HepG2 (cell line): Measurements from ENCODE around the gene GGACT. TPM values are rescaled to one million over a fixed set of nuclear protein-coding genes. Genes with fewer than 3 reads are reported as not detected.
A peak's percentile ranks its signal among the peaks of the same experiment; 100 is the strongest.

Experiments
- ATAC-seq: fragments of 200-7000 bp; cut with Tn5 transposase; 3 replicates; pipeline ENCODE4 v1.9.1; 2020; ENCODE audit warnings: mild to moderate bottlenecking, moderate library complexity
- BruUV-seq: library from RNA; stranded (reverse); fragments of 400-500 nt; replicated peaks from 2 replicates; lab custom pipeline; 2021; lab: Mats Ljungman, UMichigan
- CTCF ChIA-PET: fragments of 300-600 bp; formaldehyde crosslinking; extraction: SDS; loops from one replicate; lab custom pipeline; 2021; ENCODE audit warnings: low total read pairs, inconsistent platforms, low intra/inter-chr PET ratio; lab: Yijun Ruan, JAX
- POLR2A ChIA-PET: fragments of 350-600 bp; sonication (Branson Sonifier 250); formaldehyde crosslinking; loops from one replicate; lab custom pipeline; 2020; ENCODE audit warnings: antibody characterized with exemption, inconsistent platforms; lab: Yijun Ruan, JAX
- DNase-seq: peaks from one replicate; pipeline ENCODE4 v3.0.0-alpha.2; 2015; ENCODE audit warnings: low spot score
- FAIRE-seq: peaks from 3 replicates; lab custom pipeline; 2011; peaks lifted over from hg19 to GRCh38; lab: Jason Lieb, UNC
- H2AFZ ChIP-seq: one replicate; pipeline ENCODE4 v1.6.1; 2011; ENCODE audit warnings: low read length, inconsistent platforms
- H3K27ac ChIP-seq: fragments of 300-600 bp; 3 replicates; pipeline ENCODE4 v1.8.0; 2011; ENCODE audit warnings: mixed run types, mild to moderate bottlenecking, mixed read lengths, low read length, inconsistent platforms; ENCODE audit not compliant: insufficient read depth; ENCODE audit errors: extremely low read length
- H3K27me3 ChIP-seq, 2 experiments: fragments of 200-600 bp in 1 of 2; 2 replicates in 1 of 2; 3 replicates in 1 of 2; pipeline versions ENCODE4 v1.6.0 to v1.8.0; 2011; ENCODE audit warnings: low read length in 2 of 2, mild to moderate bottlenecking in 2 of 2, moderate library complexity in 2 of 2, inconsistent platforms in 1 of 2; ENCODE audit not compliant: insufficient read depth in 2 of 2, control insufficient read depth in 1 of 2
- H3K36me3 ChIP-seq, 2 experiments: fragments of 200-600 bp in 1 of 2; replicated peaks in 1 of 2; 2 replicates in 1 of 2; 3 replicates in 1 of 2; pipeline versions ENCODE4 v1.5.1 to v1.8.0; 2011; ENCODE audit warnings: low read length in 2 of 2, inconsistent platforms in 1 of 2; ENCODE audit not compliant: insufficient read depth in 2 of 2, control insufficient read depth in 1 of 2
- H3K4me1 ChIP-seq: 2 replicates; pipeline ENCODE4 v1.5.1; 2012; ENCODE audit warnings: low read length, inconsistent platforms; ENCODE audit not compliant: insufficient read depth
- H3K4me2 ChIP-seq: 2 replicates; pipeline ENCODE4 v1.6.0; 2011; ENCODE audit warnings: low read depth, low read length, inconsistent platforms
- H3K4me3 ChIP-seq, 3 experiments: fragments of 200-600 bp in 1 of 3; sonication (generic), shearing (Covaris generic) in 1 of 3; replicated peaks in 1 of 3; 2 replicates each; pipeline ENCODE4 v1.5.1; 2011 to 2016; ENCODE audit warnings: low read length in 3 of 3, inconsistent platforms in 2 of 3, low read depth in 2 of 3, mild to moderate bottlenecking in 2 of 3, control low read depth in 1 of 3, mixed read lengths in 1 of 3; ENCODE audit not compliant: insufficient read depth in 1 of 3
- H3K79me2 ChIP-seq: one replicate; pipeline ENCODE4 v1.6.1; 2011; ENCODE audit warnings: low read length, inconsistent platforms; ENCODE audit not compliant: insufficient read depth
- H3K9ac ChIP-seq: 2 replicates; pipeline ENCODE4 v1.6.0; 2011; ENCODE audit warnings: mild to moderate bottlenecking, low read depth, low read length, inconsistent platforms; ENCODE audit not compliant: insufficient read depth
- H3K9me3 ChIP-seq: 2 replicates; pipeline ENCODE4 v1.5.1; 2012; ENCODE audit warnings: mild to moderate bottlenecking, low read length
- H4K20me1 ChIP-seq: 2 replicates; pipeline ENCODE4 v1.6.0; 2011; ENCODE audit warnings: inconsistent platforms, mild to moderate bottlenecking, low read length, moderate library complexity; ENCODE audit not compliant: insufficient read depth
- AGO2 ChIP-seq: fragments of 200-400 bp; formaldehyde crosslinking; optimal IDR thresholded peaks from 2 replicates; pipeline ENCODE3; 2017; ENCODE audit warnings: mild to moderate bottlenecking, low read depth, low read length, moderate library complexity
- ARHGAP35 ChIP-seq: sonication (generic); formaldehyde crosslinking; IDR thresholded peaks from 2 replicates; pipeline ENCODE4 v1.9.0; 2022; ENCODE audit warnings: mild to moderate bottlenecking, inconsistent platforms, moderate library complexity, missing genetic modification reagents, borderline replicate concordance
- KAT8 ChIP-seq: IDR thresholded peaks from 2 replicates; pipeline ENCODE4 v1.6.1; 2016; ENCODE audit warnings: missing genetic modification reagents, missing compliant biosample characterization
- MAF1 ChIP-seq: sonication (generic); formaldehyde crosslinking; IDR thresholded peaks from 2 replicates; pipeline ENCODE4 v1.5.0; 2020; ENCODE audit warnings: missing genetic modification reagents, borderline replicate concordance
- ZBTB33 ChIP-seq: sonication (generic); formaldehyde crosslinking; IDR thresholded peaks from 2 replicates; pipeline ENCODE4 v1.4.0; 2020; ENCODE audit warnings: missing genetic modification reagents
- ZNF101 ChIP-seq: sonication (generic); formaldehyde crosslinking; IDR thresholded peaks from 2 replicates; pipeline ENCODE4 v1.4.0; 2020; ENCODE audit warnings: mild to moderate bottlenecking, low read depth, missing genetic modification reagents, borderline replicate concordance
- ZNF768 ChIP-seq: sonication (generic); formaldehyde crosslinking; IDR thresholded peaks from 2 replicates; pipeline ENCODE4 v1.4.0; 2020; ENCODE audit warnings: missing genetic modification reagents
- ZNF784 ChIP-seq: sonication (generic); formaldehyde crosslinking; IDR thresholded peaks from 2 replicates; pipeline ENCODE4 v1.5.1; 2020; ENCODE audit warnings: missing genetic modification reagents, mild to moderate bottlenecking, borderline replicate concordance
- WGBS: methylation state at CpG from one replicate; pipeline ENCODE4 v1.1.6; 2017; ENCODE audit warnings: low lambda C conversion rate; 5-methylcytosine and 5-hydroxymethylcytosine counted together
- in situ Hi-C: cut with HindIII; loops from 2 replicates; pipeline ENCODE4 v1.10.0; 2017; ENCODE audit warnings: low pct_unique_long_range_greater_than_20kb; ENCODE audit not compliant: extremely low pct_ligation_motif_present
- intact Hi-C: fragments of 100-400 bp; cut with micrococcal nuclease; formaldehyde crosslinking; loops from one replicate; pipeline ENCODE4 v1.10.0; 2022; ENCODE audit not compliant: unreplicated experiment
- polyA plus RNA-seq, 8 experiments: library from polyadenylated mRNA; depleted of rRNA in 3 of 8; stranded (reverse) in 7 of 8; unstranded in 1 of 8; fragments of >200 nt; fragmentation: Illumina TruSeq in 4 of 8; extraction: Trizol in 4 of 8; gene quantifications; 2 replicates each; pipeline versions ENCODE4 v1.2.1 to v1.2.3, GENCODE V29; 2011 to 2016; ENCODE audit warnings: low read depth in 4 of 8, missing spikeins in 1 of 8, mixed read lengths in 1 of 8; ENCODE audit not compliant: insufficient read depth in 1 of 8
- total RNA-seq, 5 experiments: library from RNA; depleted of rRNA; stranded (reverse); fragments of >200 nt; fragmentation: Illumina TruSeq; extraction: Trizol; gene quantifications; 2 replicates each; pipeline ENCODE4 v1.2.3, GENCODE V29; 2016; ENCODE audit warnings: low read depth in 1 of 5

Gene GGACT
- total and polyA plus RNA-seq, 2 of the 13 experiments (the other 11 are each of a cell fraction or from before 2014, with no cell fraction given): 1.7 to 1.9 TPM

GRCh38 chr13:100532836-100533435 is 55.7 kb downstream of the GGACT start:
- no peak for DNase-seq
- whole genome bisulfite sequencing: 99% methylated on average over 11 of the region's 14 CpGs
- Histone ChIP-seq H3K4me1 (peaks cover 34% of the 10 kb centered on the region), H2AFZ (no peak overlapping the region), H3K79me2 (no peaks in the 10 kb centered on the region), H3K27me3 (no peaks in the 10 kb centered on the region; a peak in 1 of 5 replicates), H3K36me3 (peaks cover 5 to 7% of the 10 kb centered on the region in 2 experiments; a peak in 2 of 5 replicates), H3K4me2 (no peak overlapping the region), H3K9ac (no peak overlapping the region), H4K20me1 (no peaks in the 10 kb centered on the region), H3K4me3 (no peak overlapping the region), H3K9me3 (no peaks in the 10 kb centered on the region), H3K27ac (no peak overlapping the region)
- intact Hi-C loops: no loop called here
- BruUV-seq: no TSS peak
- ATAC-seq: peak; percentile 27
- CTCF ChIA-PET: no interaction called here
- POLR2A ChIA-PET: no interaction called here
- peak; percentile 53; the same call in 1 of the 2 replicates for TF ChIP-seq ZBTB33 (CRISPR knock-in tag)
- no peak for TF ChIP-seq ZNF101 (CRISPR knock-in tag)
- TF ChIP-seq, all 625 proteins: peak for 1
- no peak for FAIRE-seq
- in situ Hi-C loops: loop anchor here (25.0 kb wide), 1 partner anchor 871 kb away; no protein-coding TSS in a partner anchor

GRCh38 chr13:100532090-100532766 is 56.4 kb downstream of the GGACT start:
- Histone ChIP-seq H3K9me3 (no peaks in the 10 kb centered on the region), H3K79me2 (no peaks in the 10 kb centered on the region), H3K9ac (no peak overlapping the region), H3K27me3 (no peaks in the 10 kb centered on the region; a peak in 1 of 5 replicates), H2AFZ (no peak overlapping the region), H3K4me1 (peaks cover 29% of the 10 kb centered on the region), H3K4me2 (no peak overlapping the region), H3K27ac (no peak overlapping the region), H3K4me3 (no peak overlapping the region), H3K36me3 (peaks cover 7% of the 10 kb centered on the region in 2 experiments; a peak in 4 of 5 replicates), H4K20me1 (no peaks in the 10 kb centered on the region)
- POLR2A ChIA-PET: no interaction called here
- ATAC-seq: no peak; the same call in 2 of the 3 replicates
- intact Hi-C loops: no loop called here
- no peak for DNase-seq
- BruUV-seq: no TSS peak
- in situ Hi-C loops: loop anchor here (25.0 kb wide), 1 partner anchor 870 kb away; no protein-coding TSS in a partner anchor
- CTCF ChIA-PET: no interaction called here
- TF ChIP-seq ZNF768 (CRISPR knock-in tag) (0 out of 2 replicates have a peak, but pooled peaks have one; percentile 12), AGO2 (peak; percentile 61), KAT8 (no peak), MAF1 (CRISPR knock-in tag) (no peak), ZNF784 (CRISPR knock-in tag) (no peak), ARHGAP35 (CRISPR knock-in tag) (no peak)
- WGBS: 99% methylated on average over 29 of the region's 60 CpGs
- no peak for FAIRE-seq
